NCI-H1092 treated with DMSO at 0.1 percent for 48 hours (cell line): ENCODE data around the gene DNAH10.

ENCODE experiments used
- DNase-seq: peaks from one replicate; lab custom pipeline; 2025; lab: John Stamatoyannopoulos, UW

Gene DNAH10

GRCh38 chr12:123948796-123949769 lies 187.0 kb downstream of the DNAH10 start:
- DNase-seq, result no peak

- DNase-seq, result no peak
Measured at GRCh38 chr12:123949770-123950165, 187.7 kb downstream of the DNAH10 start.

GRCh38 chr12:123950476-123951349 lies 188.6 kb downstream of the DNAH10 start:
- DNase-seq, result no peak

- DNase-seq, result no peak
Measured at GRCh38 chr12:123951467-123951866, 189.4 kb downstream of the DNAH10 start.

GRCh38 chr12:123952037-123952436 lies 189.9 kb downstream of the DNAH10 start:
- DNase-seq, result no peak

GRCh38 chr12:123954647-123955350 lies 192.7 kb downstream of the DNAH10 start:
- DNase-seq, result no peak

GRCh38 chr12:123956249-123956648 lies 194.1 kb downstream of the DNAH10 start:
- no peak for DNase-seq

GRCh38 chr12:123957196-123957595 lies 195.1 kb downstream of the DNAH10 start:
- no peak for DNase-seq

- no peak for DNase-seq
Measured at GRCh38 chr12:123958462-123958861, 196.4 kb downstream of the DNAH10 start.

- DNase-seq, result no peak
Measured at GRCh38 chr12:123958876-123959275, 196.8 kb downstream of the DNAH10 start.

GRCh38 chr12:123960029-123960735 lies 198.1 kb downstream of the DNAH10 start:
- DNase-seq, result no peak

GRCh38 chr12:123960856-123961255 lies 198.8 kb downstream of the DNAH10 start:
- no peak for DNase-seq

- DNase-seq, result no peak
Measured at GRCh38 chr12:123961585-123962345, 199.7 kb downstream of the DNAH10 start.

- DNase-seq, result no peak
Measured at GRCh38 chr12:123962513-123962912, 200.4 kb downstream of the DNAH10 start.

- DNase-seq, result no peak
Measured at GRCh38 chr12:123963821-123964220, 201.7 kb downstream of the DNAH10 start.

- DNase-seq, result no peak
Measured at GRCh38 chr12:123965382-123965781, 203.3 kb downstream of the DNAH10 start.

- no peak for DNase-seq
Measured at GRCh38 chr12:123966596-123966995, 204.5 kb downstream of the DNAH10 start.

GRCh38 chr12:123967121-123967586 lies 205.1 kb downstream of the DNAH10 start:
- DNase-seq, result no peak

- DNase-seq, result no peak
Measured at GRCh38 chr12:123971449-123971769, 209.3 kb downstream of the DNAH10 start.

GRCh38 chr12:123971770-123972456 lies 209.8 kb downstream of the DNAH10 start:
- DNase-seq, result peak; percentile 13
